GM19238 (cell line): ENCODE measurements around the gene ARID5B.

ENCODE experiments used
- DNase-seq: peaks from one replicate; pipeline ENCODE4 v3.0.0; 2011; ENCODE audit warnings: low spot score; ENCODE audit not compliant: insufficient read length

Gene ARID5B

DNA sequence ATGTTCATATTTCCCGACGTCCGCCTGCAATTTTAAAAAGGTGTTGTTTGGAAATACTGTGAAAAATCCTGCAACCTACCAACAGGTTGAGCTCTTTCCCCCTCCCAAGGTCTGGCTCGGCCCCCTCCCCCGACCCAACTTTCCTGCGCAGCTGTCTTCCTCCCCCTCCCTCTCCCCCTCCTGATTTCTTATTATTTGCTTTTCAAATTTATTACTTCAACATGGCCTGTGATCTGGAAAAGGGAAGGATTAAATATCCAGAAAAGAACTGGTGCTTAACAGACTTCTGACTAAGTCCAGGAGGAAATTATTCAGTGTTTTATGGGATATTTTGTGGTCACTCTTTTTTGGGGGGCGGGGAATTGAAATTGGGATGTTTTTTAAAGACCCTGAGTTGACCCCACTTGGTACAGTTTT is 2.4 kb downstream of the ARID5B start:
- no peak for DNase-seq

GRCh38 chr10:61904733-61905725 is 3.5 kb downstream of the ARID5B start:
- DNase-seq, result peak; percentile 56

GRCh38 chr10:61905837-61906561 is 4.5 kb downstream of the ARID5B start:
- no peak for DNase-seq

GRCh38 chr10:61906562-61906901 is 5.0 kb downstream of the ARID5B start:
- DNase-seq, result no peak

DNA sequence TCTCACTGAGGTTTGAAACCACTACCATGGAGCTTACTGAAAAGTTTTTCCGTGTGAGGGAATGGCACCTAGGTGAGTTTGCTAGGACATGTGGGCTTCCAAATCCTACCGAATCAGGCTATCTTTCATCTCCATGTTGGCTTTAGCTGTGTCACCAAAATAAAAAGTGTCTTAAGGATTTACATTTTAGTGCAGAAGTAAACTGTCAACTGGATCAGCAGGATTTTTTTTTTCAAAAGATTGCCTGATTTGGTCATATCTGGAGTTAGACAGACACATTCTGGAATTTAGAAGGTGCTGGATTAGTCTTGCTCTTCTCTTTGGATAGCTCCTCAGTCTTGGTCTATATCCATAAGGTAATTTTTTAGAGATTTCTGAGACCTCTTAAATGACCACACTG is 5.5 kb downstream of the ARID5B start:
- no peak for DNase-seq

DNA sequence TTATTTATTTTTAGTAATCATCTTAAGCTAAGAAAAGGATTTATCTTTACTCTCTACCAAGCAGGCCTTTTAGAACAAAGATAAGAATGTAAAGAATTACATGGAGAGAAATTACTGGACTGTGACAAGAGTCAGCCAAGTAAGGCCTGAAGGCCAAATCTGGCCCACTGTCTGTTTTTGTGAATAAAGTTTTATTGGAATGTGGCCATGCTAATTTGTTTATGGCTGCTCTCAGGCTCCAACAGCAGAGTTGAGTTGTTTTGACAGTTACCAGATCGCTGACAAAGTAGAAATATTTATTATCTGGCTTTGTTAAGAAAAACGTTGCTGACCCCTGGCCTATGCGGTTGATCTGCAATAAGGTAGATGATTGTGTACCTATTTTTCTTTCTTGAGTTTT is 6.1 kb downstream of the ARID5B start:
- DNase-seq, result no peak

GRCh38 chr10:61910226-61910805 is 8.8 kb downstream of the ARID5B start:
- no peak for DNase-seq

- no peak for DNase-seq
Observed at GRCh38 chr10:61910894-61911293, 9.4 kb downstream of the ARID5B start.

DNA sequence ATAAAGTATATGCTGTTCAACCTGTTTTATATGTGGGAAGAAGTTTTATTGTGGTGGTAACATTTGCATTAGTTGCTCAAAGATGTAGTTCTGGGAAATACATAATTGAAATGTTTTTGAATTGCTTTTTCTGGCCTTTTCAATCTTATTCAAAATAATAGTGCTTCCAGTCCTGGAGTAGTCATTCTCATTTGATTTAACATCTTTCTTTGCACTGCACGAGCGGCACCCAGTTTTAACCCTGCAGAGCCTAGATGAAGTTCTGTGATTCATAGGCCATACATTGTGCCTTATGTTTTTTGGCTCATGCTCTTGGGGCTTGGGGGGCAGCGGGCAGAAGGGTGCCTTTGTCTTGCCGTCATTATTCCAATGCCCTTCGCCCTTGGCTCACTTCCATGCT is 9.9 kb downstream of the ARID5B start:
- DNase-seq, result no peak

- no peak for DNase-seq
Observed at GRCh38 chr10:61912981-61913380, 11.5 kb downstream of the ARID5B start.

- no peak for DNase-seq
Observed at GRCh38 chr10:61918140-61918539, 16.6 kb downstream of the ARID5B start.

DNA sequence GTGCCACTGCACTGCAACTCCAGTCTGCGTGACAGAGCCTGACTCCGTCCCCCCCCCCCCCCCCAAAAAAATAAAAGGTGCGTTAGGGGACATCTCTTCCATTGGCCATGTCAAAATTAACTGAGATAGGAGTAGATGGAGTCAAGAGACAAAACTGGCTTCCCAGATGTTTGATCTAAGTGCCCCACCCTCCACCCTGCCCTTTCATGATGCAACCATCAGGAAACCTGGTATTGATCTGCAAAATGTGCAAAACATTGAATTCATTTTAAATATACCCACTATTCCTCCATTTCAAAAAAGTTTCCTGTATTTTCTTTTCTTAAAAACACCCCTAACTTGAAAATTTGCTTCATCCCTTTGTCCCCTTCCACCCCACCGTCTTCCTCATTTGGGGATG is 17.5 kb downstream of the ARID5B start:
- DNase-seq, result no peak

DNA sequence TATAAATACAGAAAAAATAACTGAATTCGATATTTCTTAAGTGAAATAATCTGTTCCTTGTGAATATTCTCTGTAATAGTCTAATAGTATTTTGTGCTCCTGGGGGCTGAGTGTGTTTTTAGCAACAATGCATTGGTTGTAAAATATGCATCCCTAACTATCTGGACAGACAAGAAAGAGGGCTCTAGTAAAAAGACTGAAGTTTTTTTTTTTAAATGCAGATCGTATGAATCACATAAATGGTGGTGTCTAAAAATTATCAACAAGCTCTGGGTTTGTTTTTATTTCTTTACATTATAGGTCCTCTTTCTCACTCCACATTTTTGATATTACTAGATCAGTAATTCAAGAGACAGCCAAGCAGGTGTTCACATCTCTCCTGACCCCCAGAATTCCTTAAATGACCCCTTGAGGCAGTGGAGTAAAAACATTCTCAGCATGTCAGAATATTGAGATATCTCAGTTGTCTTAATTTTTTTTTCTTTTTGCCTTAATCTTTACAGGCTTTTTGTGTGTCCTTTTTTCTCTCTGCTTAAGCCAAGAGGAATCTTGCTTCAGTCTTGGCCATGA is 18.2 kb downstream of the ARID5B start:
- no peak for DNase-seq

DNA sequence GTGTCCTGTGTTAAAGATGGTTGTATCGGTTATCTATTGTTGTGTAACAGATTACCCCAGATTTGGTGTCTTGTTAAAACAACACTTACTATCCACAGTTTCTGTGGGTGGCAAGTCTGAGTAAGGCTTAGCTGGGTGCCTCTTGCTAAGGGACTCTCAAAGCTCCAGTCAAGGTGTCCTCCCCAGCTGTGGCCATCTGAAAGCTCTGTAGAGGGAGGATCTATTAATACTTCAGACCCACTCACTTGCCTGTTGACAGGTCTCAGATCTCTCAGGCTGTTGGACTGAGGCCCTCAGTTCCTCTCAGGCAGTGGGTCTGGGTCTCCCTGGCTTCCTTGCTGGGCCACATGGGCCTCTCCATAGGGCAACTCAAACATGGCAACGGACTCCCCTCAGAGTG is 19.6 kb downstream of the ARID5B start:
- no peak for DNase-seq

DNA sequence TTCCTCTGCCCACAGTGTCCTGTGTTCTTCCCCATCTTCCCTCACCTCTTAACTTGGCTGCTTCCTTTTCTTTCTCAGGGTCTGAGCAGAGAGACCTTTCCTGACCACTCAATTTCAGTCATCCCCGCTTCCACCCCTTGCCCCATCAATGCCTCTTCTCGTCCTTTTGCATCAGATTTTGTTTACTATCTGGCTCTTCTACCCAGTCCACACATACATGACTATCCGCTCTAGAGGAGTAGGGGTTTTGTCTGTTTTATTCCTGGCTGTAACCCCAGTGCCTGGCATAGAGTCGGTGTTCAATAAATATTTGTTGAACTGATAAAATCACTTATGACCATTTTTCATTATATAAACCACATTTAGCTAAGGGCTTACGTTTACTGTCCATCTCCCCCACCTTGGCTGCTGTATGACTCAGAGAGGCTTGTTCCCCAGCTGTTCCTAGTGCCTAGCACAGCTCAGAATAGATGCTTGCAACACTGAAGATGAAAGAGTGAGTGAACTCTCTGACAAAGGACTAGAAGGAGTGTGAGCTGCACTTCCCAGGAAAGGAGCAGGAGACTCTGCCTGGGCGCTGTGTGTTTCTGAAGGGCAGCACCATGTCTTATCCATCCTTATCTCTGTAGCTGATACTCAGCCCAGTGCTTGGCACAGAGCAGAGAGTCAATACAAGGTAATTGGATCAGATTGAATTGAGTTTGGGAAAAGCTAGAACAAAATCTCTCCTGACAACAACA is 21.9 kb downstream of the ARID5B start:
- DNase-seq, result no peak

DNA sequence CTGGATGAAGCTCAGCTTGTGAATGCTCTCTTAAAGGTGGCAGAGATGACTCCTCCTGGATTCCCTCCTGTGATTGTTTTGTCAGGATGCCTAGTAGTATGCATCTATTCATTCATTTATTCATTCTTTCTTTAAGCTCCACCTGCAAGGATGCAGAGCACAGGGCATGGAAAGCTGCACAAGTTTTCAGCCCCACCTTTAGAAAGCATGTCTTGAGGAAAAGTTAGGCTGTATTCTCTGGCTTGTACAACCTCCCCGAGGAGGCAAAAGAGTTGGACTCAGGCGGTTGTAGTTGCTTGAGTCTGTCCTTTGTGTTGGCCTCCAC is 22.4 kb downstream of the ARID5B start:
- DNase-seq, result no peak

DNA sequence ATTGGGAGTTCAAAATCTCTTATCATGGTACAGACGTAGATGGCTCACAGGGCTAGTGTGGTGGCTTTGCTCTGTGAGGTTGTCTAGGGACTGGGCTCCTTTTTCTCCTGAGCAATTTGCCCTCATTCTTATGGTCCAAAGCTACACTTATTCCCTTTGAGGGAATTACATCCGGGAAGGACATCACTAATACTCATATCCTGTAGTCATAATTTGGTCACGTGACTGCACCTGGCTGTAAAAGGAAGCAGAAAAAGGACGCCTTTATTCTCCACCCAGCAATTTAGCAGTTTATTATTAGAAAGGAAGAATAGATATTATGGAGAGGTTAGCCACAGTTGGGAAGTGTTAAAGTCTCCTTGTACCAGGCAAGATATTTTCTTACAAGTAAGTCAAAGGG is 28.1 kb downstream of the ARID5B start:
- DNase-seq, result no peak

GRCh38 chr10:61931620-61932332 is 30.3 kb downstream of the ARID5B start:
- DNase-seq, result no peak

GRCh38 chr10:61933859-61934555 is 32.5 kb downstream of the ARID5B start:
- DNase-seq, result no peak

DNA sequence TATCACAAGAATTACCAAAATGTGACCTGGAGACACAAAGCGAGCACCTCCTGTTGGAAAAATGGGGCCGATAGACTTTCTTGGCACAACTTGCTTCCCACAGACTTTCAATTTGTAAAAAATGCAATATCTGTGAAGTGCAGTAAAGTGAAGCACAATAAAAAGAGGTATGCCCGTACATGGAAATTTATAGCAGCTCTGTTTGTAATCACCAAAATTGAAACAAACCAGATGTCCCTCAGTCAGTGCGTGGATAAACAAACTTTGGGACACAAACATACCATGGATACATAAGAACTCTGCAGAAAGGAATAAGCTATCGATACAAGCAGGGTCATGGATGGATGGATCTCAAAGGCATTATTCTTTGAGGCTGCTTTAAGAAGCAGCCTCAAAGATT is 33.6 kb downstream of the ARID5B start:
- no peak for DNase-seq
